ENCODE data around the gene BOLA3.

The BOLA3 gene

DNA sequence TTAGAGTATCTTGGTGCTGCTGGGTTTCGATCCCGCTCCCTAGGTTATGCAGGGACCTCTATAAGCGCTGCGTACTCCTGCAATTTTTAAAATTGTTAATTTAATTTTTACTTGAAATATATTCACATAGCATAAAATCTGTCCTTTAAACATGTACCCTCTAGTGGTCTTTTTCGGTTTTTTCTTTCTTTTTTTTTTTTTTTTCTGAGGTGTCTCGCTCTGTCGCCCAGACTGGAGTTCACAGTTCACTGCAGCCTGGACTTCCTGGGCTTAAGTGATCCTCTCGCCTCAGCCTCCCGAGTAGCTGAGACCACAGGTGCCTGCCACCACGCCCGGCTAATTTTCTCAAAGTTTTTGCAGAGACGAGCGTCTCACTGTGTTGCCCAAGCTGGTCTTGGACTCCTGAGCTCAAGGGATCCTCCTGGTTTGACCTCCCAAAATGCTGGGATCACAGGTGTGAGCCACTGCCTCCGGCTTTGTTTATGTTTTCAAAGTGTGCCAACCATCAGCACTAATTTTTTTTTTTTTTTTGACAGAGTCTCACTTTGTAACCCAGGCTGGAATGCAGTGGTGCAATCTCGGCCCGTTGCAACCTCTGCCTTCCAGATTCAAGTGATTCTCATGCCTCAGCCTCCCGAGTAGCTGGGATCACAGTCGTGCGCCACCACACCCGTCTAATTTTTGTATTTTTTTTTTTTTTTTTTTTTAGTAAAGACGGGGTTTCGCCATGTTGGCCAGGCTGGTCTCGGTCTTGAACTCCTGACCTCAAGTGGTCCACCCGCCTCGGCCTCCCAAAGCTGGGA, 31.6 kb upstream of the BOLA3 start:
- peak; percentile 82; the same call in 1 of the 2 replicates for TF ChIP-seq TAF1 (IDR thresholded peaks at IDR 0.05; ENCODE audit: borderline replicate concordance, insufficient read depth, low read length)
- TF ChIP-seq POLR2AphosphoS5 (IDR thresholded peaks at IDR 0.05; ENCODE audit: low read depth, low read length): no peak; the same call in 1 of the 2 replicates
- no peak for TF ChIP-seq FOXP2 (optimal IDR thresholded peaks at IDR 0.05; ENCODE audit: borderline replicate concordance, extremely low read depth, extremely low read length, insufficient read depth)

DNA sequence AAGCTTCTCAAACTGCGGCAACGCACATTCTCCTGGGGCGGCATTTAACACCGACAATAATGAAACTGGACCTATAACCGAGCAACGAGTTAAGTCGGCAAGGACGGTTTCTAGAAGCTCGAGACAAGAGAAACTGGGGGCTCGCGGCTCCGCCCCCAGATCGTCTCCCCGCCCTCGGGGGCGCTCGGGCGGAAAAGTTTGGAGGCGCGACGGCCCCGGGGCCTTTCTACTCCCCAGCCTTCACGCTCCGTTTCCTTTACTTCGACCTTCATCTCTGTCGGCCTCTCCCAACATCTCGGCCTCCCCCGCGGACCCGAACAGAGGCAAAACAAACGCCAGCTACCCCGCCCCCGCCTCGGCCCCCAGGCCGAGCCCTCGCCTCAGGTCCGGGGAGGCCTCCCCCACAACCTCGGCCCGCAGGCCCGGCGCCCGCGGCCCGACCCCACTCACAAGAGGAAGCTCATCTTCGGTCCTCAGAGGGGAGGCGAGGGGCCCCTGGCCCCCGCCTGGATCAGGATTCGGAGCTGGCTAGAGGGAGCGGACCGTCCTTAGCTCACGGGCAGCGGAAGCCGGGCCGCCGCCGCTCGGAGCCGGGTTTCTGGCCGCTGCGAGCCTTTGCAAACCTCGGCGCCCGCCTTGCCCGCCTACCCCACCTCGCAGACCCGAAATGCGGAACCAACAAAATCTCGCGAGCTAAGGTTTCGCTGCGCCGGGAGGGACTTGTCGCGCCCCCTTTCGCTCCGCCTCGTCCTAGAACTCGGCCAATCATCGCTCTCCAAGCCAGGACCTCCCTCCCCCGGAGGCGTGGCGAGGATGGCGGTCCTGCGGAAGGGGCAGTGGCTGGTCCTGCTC, 30.7 kb upstream of the BOLA3 start, which contains the start of gene MOB1A:
Gene MOB1A (minus strand): TSS at position 669 of the 852 bp plus-strand sequence. CDS start 205 bp downstream, at position 464.
- TF ChIP-seq POLR2AphosphoS5 (IDR thresholded peaks at IDR 0.05; ENCODE audit: low read depth, low read length): peak; percentile 85; the same call in 1 of the 2 replicates
- no peak for TF ChIP-seq FOXP2 (optimal IDR thresholded peaks at IDR 0.05; ENCODE audit: borderline replicate concordance, extremely low read depth, extremely low read length, insufficient read depth)
- TF ChIP-seq, protein P1, sequence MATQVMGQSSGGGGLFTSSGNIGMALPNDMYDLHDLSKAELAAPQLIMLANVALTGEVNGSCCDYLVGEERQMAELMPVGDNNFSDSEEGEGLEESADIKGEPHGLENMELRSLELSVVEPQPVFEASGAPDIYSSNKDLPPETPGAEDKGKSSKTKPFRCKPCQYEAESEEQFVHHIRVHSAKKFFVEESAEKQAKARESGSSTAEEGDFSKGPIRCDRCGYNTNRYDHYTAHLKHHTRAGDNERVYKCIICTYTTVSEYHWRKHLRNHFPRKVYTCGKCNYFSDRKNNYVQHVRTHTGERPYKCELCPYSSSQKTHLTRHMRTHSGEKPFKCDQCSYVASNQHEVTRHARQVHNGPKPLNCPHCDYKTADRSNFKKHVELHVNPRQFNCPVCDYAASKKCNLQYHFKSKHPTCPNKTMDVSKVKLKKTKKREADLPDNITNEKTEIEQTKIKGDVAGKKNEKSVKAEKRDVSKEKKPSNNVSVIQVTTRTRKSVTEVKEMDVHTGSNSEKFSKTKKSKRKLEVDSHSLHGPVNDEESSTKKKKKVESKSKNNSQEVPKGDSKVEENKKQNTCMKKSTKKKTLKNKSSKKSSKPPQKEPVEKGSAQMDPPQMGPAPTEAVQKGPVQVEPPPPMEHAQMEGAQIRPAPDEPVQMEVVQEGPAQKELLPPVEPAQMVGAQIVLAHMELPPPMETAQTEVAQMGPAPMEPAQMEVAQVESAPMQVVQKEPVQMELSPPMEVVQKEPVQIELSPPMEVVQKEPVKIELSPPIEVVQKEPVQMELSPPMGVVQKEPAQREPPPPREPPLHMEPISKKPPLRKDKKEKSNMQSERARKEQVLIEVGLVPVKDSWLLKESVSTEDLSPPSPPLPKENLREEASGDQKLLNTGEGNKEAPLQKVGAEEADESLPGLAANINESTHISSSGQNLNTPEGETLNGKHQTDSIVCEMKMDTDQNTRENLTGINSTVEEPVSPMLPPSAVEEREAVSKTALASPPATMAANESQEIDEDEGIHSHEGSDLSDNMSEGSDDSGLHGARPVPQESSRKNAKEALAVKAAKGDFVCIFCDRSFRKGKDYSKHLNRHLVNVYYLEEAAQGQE (IDR thresholded peaks at IDR 0.05; ENCODE audit: insufficient read depth in 1 of 2, low read depth in 2 of 2, low read length in 2 of 2): no peak
- peak; percentile 88; the same call in 1 of the 2 replicates for TF ChIP-seq TAF1 (IDR thresholded peaks at IDR 0.05; ENCODE audit: borderline replicate concordance, insufficient read depth, low read length)
- peak; percentile 37; the same call in 1 of the 2 replicates for TF ChIP-seq SIN3A (IDR thresholded peaks at IDR 0.05; ENCODE audit: borderline replicate concordance, insufficient read depth, low read length)

- TF ChIP-seq, protein P1 (IDR thresholded peaks at IDR 0.05; ENCODE audit: insufficient read depth in 1 of 2, low read depth in 2 of 2, low read length in 2 of 2): no peak
- TF ChIP-seq SIN3A (IDR thresholded peaks at IDR 0.05; ENCODE audit: borderline replicate concordance, insufficient read depth, low read length) (no peak), POLR2AphosphoS5 (IDR thresholded peaks at IDR 0.05; ENCODE audit: low read depth, low read length) (no peak; the same call in 1 of the 2 replicates), FOXP2 (optimal IDR thresholded peaks at IDR 0.05; ENCODE audit: borderline replicate concordance, extremely low read depth, extremely low read length, insufficient read depth) (no peak)
Measured at GRCh38 chr2:74177696-74178095, 30.0 kb upstream of the BOLA3 start.

DNA sequence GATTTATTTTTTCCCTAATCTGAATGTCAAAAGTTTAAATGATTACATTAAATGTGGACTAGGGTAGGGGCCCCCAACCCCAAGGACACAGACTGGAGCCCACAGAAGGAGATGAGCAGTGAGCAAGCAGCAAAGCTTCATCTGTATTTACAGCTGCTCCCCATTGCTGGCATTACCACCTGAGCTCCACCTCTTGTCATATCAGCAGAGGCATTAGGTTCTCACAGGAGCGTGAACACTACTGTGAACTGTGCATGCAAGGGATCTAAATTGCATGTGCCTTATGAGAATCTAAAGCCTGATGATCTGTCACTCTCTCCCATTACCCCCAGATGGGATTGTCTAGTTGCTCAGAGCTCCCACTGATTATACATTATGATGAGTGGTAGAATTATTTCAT, 27.2 kb upstream of the BOLA3 start:
- no peak for TF ChIP-seq FOXP2 (optimal IDR thresholded peaks at IDR 0.05; ENCODE audit: borderline replicate concordance, extremely low read depth, extremely low read length, insufficient read depth)
- no peak for TF ChIP-seq POLR2AphosphoS5 (IDR thresholded peaks at IDR 0.05; ENCODE audit: low read depth, low read length)
- TF ChIP-seq TAF1 (IDR thresholded peaks at IDR 0.05; ENCODE audit: borderline replicate concordance, insufficient read depth, low read length): no peak
- TF ChIP-seq, protein P1 (IDR thresholded peaks at IDR 0.05; ENCODE audit: insufficient read depth in 1 of 2, low read depth in 2 of 2, low read length in 2 of 2): no peak
- no peak for TF ChIP-seq SIN3A (IDR thresholded peaks at IDR 0.05; ENCODE audit: borderline replicate concordance, insufficient read depth, low read length)

DNA sequence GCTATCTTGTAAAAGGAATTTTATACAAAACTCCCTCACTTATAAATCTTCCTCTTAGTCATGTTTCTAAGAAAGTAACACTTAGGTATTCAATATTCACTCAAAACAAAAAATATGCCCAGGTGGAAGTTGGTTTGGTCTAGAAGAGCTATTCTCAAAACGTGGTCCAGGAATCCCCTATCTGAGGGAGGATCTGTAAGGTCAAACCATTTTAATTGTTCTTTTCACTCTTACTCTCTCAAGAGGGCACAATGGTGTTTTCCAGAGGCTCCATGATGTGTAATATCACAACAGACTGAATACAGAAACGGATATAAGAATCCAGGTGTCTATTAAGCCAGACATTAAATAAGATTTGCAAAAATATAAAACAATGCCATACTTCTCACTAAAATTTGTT, 21.0 kb upstream of the BOLA3 start:
- TF ChIP-seq FOXP2 (optimal IDR thresholded peaks at IDR 0.05; ENCODE audit: borderline replicate concordance, extremely low read depth, extremely low read length, insufficient read depth) (no peak), POLR2AphosphoS5 (IDR thresholded peaks at IDR 0.05; ENCODE audit: low read depth, low read length) (no peak), TAF1 (IDR thresholded peaks at IDR 0.05; ENCODE audit: borderline replicate concordance, insufficient read depth, low read length) (no peak), SIN3A (IDR thresholded peaks at IDR 0.05; ENCODE audit: borderline replicate concordance, insufficient read depth, low read length) (no peak)
- TF ChIP-seq, protein P1 (IDR thresholded peaks at IDR 0.05; ENCODE audit: insufficient read depth in 1 of 2, low read depth in 2 of 2, low read length in 2 of 2): no peak
